Right lobe of liver (tissue), 6 donors: ENCODE measurements around the gene SLC33A1. TPM values are rescaled to one million over a fixed set of nuclear protein-coding genes. Genes with fewer than 3 reads are reported as not detected.

Source experiments
- ATAC-seq, 4 donors: fragments of 200-7000 bp; cut with Tn5 transposase; one replicate each; pipeline ENCODE4 v1.9.1; 2020; ENCODE audit warnings: mild to moderate bottlenecking in 4 of 4, moderate library complexity in 4 of 4
- DNase-seq, 3 donors: peaks; one replicate each; pipeline ENCODE4 v3.0.0-alpha.2; 2020
- H3K27ac ChIP-seq, 3 donors: fragments of 200-600 bp; one replicate each; pipeline ENCODE4 v1.8.0; 2022
- H3K27me3 ChIP-seq, 2 donors: fragments of 200-600 bp; one replicate each; pipeline ENCODE4 v1.8.0; 2022
- H3K36me3 ChIP-seq, 4 donors: fragments of 200-600 bp; sonication (generic) in 1 of 4; one replicate each; pipeline versions ENCODE4 v1.5.1 to v1.8.0; 2017 to 2022; ENCODE audit warnings: control low read depth in 1 of 4
- H3K4me1 ChIP-seq, 4 donors: fragments of 200-600 bp; sonication (generic) in 1 of 4; one replicate each; pipeline versions ENCODE4 v1.5.1 to v1.8.0; 2017 to 2022; ENCODE audit warnings: control low read depth in 1 of 4
- H3K4me3 ChIP-seq, 3 donors: fragments of 200-600 bp; one replicate each; pipeline ENCODE4 v1.8.0; 2022
- H3K9me3 ChIP-seq, 4 donors: fragments of 200-600 bp; sonication (generic) in 1 of 4; one replicate each; pipeline versions ENCODE4 v1.5.1 to v1.8.0; 2017 to 2022; ENCODE audit warnings: control low read depth in 1 of 4
- CTCF ChIP-seq, 4 donors: fragments of 200-600 bp in 3 of 4; fragments of 450-650 bp in 1 of 4; IDR thresholded peaks; one replicate each; pipeline versions ENCODE4 v1.5.1 to v1.8.0; 2016 to 2022; ENCODE audit warnings: antibody characterized with exemption in 4 of 4, mild to moderate bottlenecking in 2 of 4
- POLR2A ChIP-seq: fragments of 450-650 bp; IDR thresholded peaks from one replicate; pipeline ENCODE4 v1.6.1; 2017; ENCODE audit warnings: antibody characterized with exemption, mild to moderate bottlenecking
- WGBS: methylation state at CpG from one replicate; pipeline ENCODE4 v1.1.6; 2018; ENCODE audit warnings: low coverage, low lambda C conversion rate; ENCODE audit not compliant: insufficient coverage; ENCODE audit errors: missing lambda C conversion rate; 5-methylcytosine and 5-hydroxymethylcytosine counted together
- intact Hi-C, 2 donors: fragments of 100-400 bp; cut with DNase I; formaldehyde crosslinking; loops; one replicate each; pipeline versions ENCODE4 v1.11.2 to v1.14.1; 2022
- total RNA-seq, 6 experiments: library from RNA; depleted of rRNA in 2 of 6; stranded (reverse); fragments of >200 nt in 2 of 6; fragmentation: NEBNext Ultra II Directional in 3 of 6; extraction: Animal tissue kit (Norgen Biotek cat#: 25700) in 3 of 6; gene quantifications; one replicate each; pipeline versions ENCODE4 v1.1.0 to v1.2.4, GENCODE V29; 2016 to 2023
- donor health status: DM: no; HTN: yes; CAD: no.
- donor health status: DM: no; HTN: no; CAD: no.
- donor health status: DM: no; HTN: no; CAD: no.
- donor health status: DM: no; HTN: yes; CAD: no.
- donor health status: DM: no; HTN: yes; CAD: no.

Gene SLC33A1
- total RNA-seq, 6 experiments from 2014 or later: 31.9 to 43.1 (median 34.2) TPM

- WGBS: 86% methylated on average over 7 of the region's 7 CpGs
- DNase-seq (no peak), ATAC-seq (no peak)
- Histone ChIP-seq H3K27ac (no peak overlapping the region), H3K36me3 (no peaks in the 10 kb centered on the region), H3K4me3 (no peak overlapping the region), H3K27me3 (no peaks in the 10 kb centered on the region), H3K4me1 (no peaks in the 10 kb centered on the region), H3K9me3 (no peaks in the 10 kb centered on the region)
- TF ChIP-seq POLR2A (no peak), CTCF (IDR thresholded peaks at IDR 0.05) (no peak)
- intact Hi-C loops: no loop called here
These were observed 30.1 kb upstream of the SLC33A1 start for GRCh38 chr3:155884292-155884691.

- DNase-seq: no peak
- no peaks in the 10 kb centered on the region for H3K36me3 ChIP-seq
- no peak overlapping the region for H3K4me3 ChIP-seq
- no peak for ATAC-seq
- no peaks in the 10 kb centered on the region for H3K27me3 ChIP-seq
- no peak for TF ChIP-seq POLR2A
- TF ChIP-seq CTCF (IDR thresholded peaks at IDR 0.05): no peak
- H3K4me1 ChIP-seq: no peaks in the 10 kb centered on the region
- H3K9me3 ChIP-seq: no peaks in the 10 kb centered on the region
- H3K27ac ChIP-seq: no peak overlapping the region
- intact Hi-C loops: no loop called here
These were observed 26.1 kb upstream of the SLC33A1 start for GRCh38 chr3:155880286-155880685.

- ATAC-seq: no peak
- DNase-seq: no peak
- Histone ChIP-seq H3K4me1 (peaks cover 0 to 9% (median 0%) of the 10 kb centered on the region in 4 donors), H3K27ac (no peak overlapping the region), H3K4me3 (no peak overlapping the region), H3K9me3 (no peaks in the 10 kb centered on the region), H3K27me3 (no peaks in the 10 kb centered on the region), H3K36me3 (no peaks in the 10 kb centered on the region)
- WGBS: 100% methylated on average over 2 of the region's 2 CpGs
- TF ChIP-seq POLR2A (no peak), CTCF (IDR thresholded peaks at IDR 0.05) (no peak)
- intact Hi-C loops: no loop called here
These were observed 22.3 kb upstream of the SLC33A1 start for GRCh38 chr3:155876503-155876902.

GRCh38 chr3:155876037-155876436, 21.8 kb upstream of the SLC33A1 start:
- 68% methylated on average over 3 of the region's 3 CpGs for WGBS
- H3K4me1 ChIP-seq: peaks cover 0 to 9% (median 0%) of the 10 kb centered on the region in 4 donors
- no peaks in the 10 kb centered on the region for H3K36me3 ChIP-seq
- no peaks in the 10 kb centered on the region for H3K9me3 ChIP-seq
- H3K27ac ChIP-seq: no peak overlapping the region
- no peak for ATAC-seq
- no peak for DNase-seq
- no peak overlapping the region for H3K4me3 ChIP-seq
- no peaks in the 10 kb centered on the region for H3K27me3 ChIP-seq
- intact Hi-C loops: no loop called here
- TF ChIP-seq POLR2A (no peak), CTCF (IDR thresholded peaks at IDR 0.05) (no peak)
